Measurements from ENCODE around the gene BATF3. TPM values are rescaled to one million over a fixed set of nuclear protein-coding genes. Genes with fewer than 3 reads are reported as not detected.

BATF3 gene
- total and polyA plus RNA-seq, 9 of the 15 experiments (the other 6 are each of a cell fraction or from before 2014, with no cell fraction given) = 0.40 to 3.8 (median 2.0) TPM

DNA sequence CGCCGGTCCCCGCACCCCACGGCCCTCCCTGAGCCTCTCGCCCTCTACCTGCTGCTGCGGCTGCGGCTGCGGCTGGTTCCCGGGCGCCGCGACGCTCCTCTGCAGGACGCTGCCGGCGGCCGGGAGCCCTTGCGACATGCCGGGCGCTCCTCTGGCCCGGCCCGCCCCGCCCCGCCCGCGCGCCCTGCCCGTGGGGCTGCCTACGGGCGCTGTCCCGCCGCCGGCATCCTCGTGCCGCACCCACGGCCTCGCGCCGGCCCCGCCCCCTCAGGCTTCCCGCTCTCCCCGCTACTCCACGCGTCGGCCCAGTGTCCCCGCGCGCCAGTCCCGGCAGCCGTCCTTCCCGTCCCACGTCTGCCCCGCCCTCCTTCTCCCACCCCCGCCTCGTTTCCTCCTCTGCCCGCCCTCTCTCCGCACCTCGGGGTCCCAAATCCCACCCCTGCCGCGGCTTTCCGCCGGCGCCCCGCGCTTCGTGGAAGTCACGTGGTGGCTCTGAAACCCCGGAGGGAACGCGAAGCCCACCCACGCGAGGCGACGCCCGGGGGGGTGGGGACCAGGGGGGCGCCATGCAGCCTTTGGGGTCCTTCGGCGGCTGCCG is at the start of gene BATF3 (continued):
- TF ChIP-seq, protein P1, sequence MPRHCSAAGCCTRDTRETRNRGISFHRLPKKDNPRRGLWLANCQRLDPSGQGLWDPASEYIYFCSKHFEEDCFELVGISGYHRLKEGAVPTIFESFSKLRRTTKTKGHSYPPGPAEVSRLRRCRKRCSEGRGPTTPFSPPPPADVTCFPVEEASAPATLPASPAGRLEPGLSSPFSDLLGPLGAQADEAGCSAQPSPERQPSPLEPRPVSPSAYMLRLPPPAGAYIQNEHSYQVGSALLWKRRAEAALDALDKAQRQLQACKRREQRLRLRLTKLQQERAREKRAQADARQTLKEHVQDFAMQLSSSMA (CRISPR knock-in tag; IDR thresholded peaks at IDR 0.05) = no peak
- TF ChIP-seq, protein P2, sequence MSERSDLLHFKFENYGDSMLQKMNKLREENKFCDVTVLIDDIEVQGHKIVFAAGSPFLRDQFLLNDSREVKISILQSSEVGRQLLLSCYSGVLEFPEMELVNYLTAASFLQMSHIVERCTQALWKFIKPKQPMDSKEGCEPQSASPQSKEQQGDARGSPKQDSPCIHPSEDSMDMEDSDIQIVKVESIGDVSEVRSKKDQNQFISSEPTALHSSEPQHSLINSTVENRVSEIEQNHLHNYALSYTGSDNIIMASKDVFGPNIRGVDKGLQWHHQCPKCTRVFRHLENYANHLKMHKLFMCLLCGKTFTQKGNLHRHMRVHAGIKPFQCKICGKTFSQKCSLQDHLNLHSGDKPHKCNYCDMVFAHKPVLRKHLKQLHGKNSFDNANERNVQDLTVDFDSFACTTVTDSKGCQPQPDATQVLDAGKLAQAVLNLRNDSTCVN (CRISPR knock-in tag; IDR thresholded peaks at IDR 0.05) = no peak
- TF ChIP-seq RBM34 (IDR thresholded peaks at IDR 0.05; ENCODE audit: borderline replicate concordance, insufficient read depth, low read length) = no peak
- TF ChIP-seq AFF4 (CRISPR knock-in tag; IDR thresholded peaks at IDR 0.05) = no peak
- TF ChIP-seq, protein P3, sequence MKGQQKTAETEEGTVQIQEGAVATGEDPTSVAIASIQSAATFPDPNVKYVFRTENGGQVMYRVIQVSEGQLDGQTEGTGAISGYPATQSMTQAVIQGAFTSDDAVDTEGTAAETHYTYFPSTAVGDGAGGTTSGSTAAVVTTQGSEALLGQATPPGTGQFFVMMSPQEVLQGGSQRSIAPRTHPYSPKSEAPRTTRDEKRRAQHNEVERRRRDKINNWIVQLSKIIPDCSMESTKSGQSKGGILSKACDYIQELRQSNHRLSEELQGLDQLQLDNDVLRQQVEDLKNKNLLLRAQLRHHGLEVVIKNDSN (CRISPR knock-in tag; IDR thresholded peaks at IDR 0.05) = peak; percentile 69
- TF ChIP-seq MYNN (IDR thresholded peaks at IDR 0.05) = no peak
- TF ChIP-seq MYNN (CRISPR knock-in tag; IDR thresholded peaks at IDR 0.05) = 0 out of 2 replicates have a peak, but pooled peaks have one; percentile 36
- peak; percentile 8 for TF ChIP-seq PCBP2 (IDR thresholded peaks at IDR 0.05; ENCODE audit: low read depth, low read length, poor library complexity, severe bottlenecking)
- TF ChIP-seq ZSCAN32 (CRISPR knock-in tag; IDR thresholded peaks at IDR 0.05) = no peak
- 0 out of 2 replicates have a peak, but pooled peaks have one; percentile 54 for TF ChIP-seq ZNF511 (CRISPR knock-in tag; IDR thresholded peaks at IDR 0.05)
- no peak for TF ChIP-seq GTF2B (IDR thresholded peaks at IDR 0.05; ENCODE audit: extremely low read depth, insufficient read length)
- TF ChIP-seq, protein P4, sequence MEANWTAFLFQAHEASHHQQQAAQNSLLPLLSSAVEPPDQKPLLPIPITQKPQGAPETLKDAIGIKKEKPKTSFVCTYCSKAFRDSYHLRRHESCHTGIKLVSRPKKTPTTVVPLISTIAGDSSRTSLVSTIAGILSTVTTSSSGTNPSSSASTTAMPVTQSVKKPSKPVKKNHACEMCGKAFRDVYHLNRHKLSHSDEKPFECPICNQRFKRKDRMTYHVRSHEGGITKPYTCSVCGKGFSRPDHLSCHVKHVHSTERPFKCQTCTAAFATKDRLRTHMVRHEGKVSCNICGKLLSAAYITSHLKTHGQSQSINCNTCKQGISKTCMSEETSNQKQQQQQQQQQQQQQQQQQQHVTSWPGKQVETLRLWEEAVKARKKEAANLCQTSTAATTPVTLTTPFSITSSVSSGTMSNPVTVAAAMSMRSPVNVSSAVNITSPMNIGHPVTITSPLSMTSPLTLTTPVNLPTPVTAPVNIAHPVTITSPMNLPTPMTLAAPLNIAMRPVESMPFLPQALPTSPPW (CRISPR knock-in tag; IDR thresholded peaks at IDR 0.05) = peak; percentile 59
- no peak for TF ChIP-seq CBFA2T2 (conservative IDR thresholded peaks at IDR 0.05)
- peak; percentile 86 for TF ChIP-seq ZBTB7A (IDR thresholded peaks at IDR 0.05; ENCODE audit: borderline replicate concordance, control insufficient read depth, low read depth, low read length)
- TF ChIP-seq CEBPG (CRISPR knock-in tag; IDR thresholded peaks at IDR 0.05) = no peak
- TF ChIP-seq CEBPG (tag; conservative IDR thresholded peaks at IDR 0.05 in 1 of 2, IDR thresholded peaks at IDR 0.05 in 1 of 2) = peak in 1 of 2 experiments; percentile 64; a peak in 2 of 4 replicates
- TF ChIP-seq CEBPB (tag; IDR thresholded peaks at IDR 0.05) = peak; percentile 27; the same call in 1 of the 2 replicates
- TF ChIP-seq GTF2A2 (tag; IDR thresholded peaks at IDR 0.05) = no peak
